Superior temporal gyrus (tissue), 1 donor: ENCODE data around the gene GFY.
A peak's percentile ranks its signal among the peaks of the same experiment; 100 is the strongest.

Experiments used
- DNase-seq: peaks from one replicate; pipeline ENCODE4 v3.0.0-alpha.2; 2016; ENCODE audit errors: extremely low spot score

The GFY gene, protein sequence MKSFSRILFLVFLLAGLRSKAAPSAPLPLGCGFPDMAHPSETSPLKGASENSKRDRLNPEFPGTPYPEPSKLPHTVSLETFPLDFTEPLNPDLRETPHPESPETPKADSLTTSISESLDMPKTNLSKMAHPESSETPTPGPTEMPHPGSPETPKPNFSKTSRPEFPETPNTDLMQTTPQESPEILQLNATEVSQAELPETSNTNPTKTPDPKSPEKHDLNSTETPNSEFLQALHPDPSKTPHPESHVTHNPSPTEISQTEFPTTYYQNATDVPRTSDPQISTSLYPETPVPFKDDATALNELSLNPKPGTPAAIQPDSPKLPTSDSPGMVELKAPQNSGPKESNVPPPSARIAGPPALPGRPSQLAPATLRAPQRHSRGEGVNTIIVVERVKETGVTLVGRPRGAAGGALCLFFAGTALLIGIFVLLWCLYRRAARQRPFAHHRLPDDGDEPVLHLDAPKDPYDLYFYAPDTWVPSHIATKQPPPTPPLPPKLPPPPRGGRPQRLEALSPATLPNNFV

DNA sequence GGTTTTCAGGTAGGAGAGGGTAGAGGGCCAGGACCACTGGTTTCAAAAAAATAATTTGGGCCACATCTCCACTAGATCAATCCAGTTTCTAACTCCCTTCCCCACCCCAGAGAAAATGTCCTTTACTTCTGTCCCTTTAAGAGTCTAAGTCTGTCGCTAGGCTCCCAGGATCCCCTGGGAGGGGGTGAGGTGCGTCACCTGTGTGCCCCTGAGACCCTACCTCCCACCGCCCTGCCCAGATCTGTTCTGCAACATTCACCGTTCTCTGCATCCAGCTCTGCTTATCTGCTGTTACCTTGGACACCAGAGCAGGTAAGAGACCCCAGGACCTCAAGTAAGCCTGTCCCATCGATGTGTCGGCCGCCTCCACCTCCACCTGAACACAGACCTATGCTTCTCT lies at the start of gene GFY:
Gene GFY (plus strand): TSS at position 211 of the 400 bp plus-strand sequence. CDS start 1,043 bp downstream, outside the sequence.
- DNase-seq, result no peak

- no peak for DNase-seq
These were observed 46.7 kb upstream of the GFY start for GRCh38 chr19:49378512-49378911.

- no peak for DNase-seq
These were observed 44.8 kb upstream of the GFY start for GRCh38 chr19:49380391-49380790.

DNA sequence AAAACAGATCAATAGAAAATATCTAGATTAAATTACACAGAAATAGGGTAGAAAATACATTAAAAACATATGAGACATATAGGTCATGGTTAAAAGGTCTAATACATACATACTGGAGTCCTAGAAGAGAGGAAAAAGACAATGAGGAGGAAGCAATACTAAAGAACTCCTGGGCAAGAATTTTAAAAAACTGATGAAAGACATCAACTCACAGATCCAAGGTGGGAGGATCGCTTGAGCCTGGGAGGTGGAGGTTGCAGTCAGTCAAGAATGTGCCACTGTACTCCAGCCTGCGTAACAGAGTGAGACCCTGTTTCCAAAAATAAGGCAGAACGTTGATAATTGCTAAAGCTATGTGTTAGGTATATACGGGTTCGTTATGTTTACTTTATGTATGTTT lies 42.5 kb upstream of the GFY start:
- no peak for DNase-seq

DNA sequence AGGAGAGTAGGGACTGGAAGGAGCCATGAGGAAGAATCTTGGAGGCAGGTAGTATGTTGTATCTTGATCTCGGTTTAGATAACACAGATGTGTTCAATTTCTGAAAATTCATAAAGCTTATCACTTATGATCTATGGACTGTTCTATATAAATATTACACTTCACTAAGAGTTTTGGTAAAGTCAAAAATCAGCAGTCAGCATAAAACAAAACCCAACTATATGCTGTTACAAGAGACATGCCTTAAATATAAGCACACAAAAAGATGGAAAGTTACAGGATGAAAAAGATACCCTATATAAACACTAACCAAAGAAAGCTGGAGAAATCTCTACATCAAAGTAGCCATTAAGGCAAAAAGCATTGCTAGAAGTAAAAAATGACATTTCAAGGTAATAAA lies 41.6 kb upstream of the GFY start:
- no peak for DNase-seq

DNA sequence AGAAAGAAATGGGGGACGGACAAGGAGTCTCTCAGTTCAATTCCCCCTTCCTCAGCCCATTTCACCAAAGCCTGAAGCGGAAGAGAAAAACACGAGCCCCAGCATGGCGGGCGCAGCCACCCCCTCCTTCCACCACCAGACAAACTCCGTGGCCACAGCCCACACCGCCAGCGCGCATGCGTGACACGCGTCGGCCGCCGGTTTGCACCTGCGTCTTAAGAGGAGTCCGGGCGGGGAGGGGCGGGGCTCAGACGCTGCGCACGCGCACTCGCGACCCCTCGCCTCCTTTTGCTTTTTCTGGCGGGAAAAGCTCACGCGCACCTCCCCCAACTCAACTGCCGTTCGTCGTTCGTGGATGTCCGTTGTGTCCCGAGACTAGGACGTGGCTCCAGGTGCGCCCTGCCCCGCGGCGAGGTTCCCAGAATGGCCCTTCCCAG lies 37.2 kb upstream of the GFY start, which contains the start of gene KASH5:
Gene KASH5 (plus strand): TSS at position 314 of the 437 bp plus-strand sequence. CDS start 2,635 bp downstream, outside the sequence.
- peak; percentile 20 for DNase-seq

GRCh38 chr19:49389406-49389805 lies 35.8 kb upstream of the GFY start:
- no peak for DNase-seq

DNA sequence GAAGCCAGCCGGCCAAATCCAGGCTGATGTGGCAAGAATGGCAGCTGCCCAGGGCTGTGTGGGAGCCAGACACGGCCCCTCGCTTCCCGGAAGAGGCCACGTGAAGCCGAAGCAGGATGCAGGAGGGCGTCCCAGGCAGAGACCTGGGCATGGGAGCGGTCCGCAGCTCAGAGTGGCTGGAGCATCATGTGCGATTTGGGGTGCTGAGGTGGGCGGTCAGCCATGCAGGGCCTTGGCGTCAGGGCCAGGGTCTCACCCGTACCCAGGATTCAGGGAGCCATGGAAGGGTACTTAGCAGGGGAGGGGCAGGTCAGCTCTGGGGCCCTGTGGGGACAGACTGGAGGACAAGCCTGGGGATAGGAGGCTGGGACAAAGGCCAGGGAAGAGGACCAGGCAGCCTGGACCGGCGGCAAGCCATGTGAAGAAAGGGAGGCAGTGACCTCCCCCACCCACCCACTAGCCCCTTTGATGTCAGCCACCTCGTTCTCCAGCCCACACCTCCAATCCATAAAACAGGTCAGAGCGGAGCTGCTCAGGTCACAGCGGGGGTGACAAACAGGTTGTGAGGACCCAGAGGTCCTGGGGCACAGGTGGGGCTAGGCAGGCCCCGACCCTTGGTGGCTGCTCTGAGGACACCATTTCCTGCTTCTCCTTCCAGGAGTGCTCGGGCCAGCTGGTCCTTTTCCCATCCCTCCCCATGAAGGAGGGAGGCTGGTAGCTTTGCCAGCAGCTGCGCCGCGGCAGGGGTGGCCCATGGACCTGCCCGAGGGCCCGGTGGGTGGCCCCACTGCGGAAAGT lies 34.9 kb upstream of the GFY start:
- no peak for DNase-seq

- no peak for DNase-seq
These were observed 34.2 kb upstream of the GFY start for GRCh38 chr19:49390929-49391359.

DNA sequence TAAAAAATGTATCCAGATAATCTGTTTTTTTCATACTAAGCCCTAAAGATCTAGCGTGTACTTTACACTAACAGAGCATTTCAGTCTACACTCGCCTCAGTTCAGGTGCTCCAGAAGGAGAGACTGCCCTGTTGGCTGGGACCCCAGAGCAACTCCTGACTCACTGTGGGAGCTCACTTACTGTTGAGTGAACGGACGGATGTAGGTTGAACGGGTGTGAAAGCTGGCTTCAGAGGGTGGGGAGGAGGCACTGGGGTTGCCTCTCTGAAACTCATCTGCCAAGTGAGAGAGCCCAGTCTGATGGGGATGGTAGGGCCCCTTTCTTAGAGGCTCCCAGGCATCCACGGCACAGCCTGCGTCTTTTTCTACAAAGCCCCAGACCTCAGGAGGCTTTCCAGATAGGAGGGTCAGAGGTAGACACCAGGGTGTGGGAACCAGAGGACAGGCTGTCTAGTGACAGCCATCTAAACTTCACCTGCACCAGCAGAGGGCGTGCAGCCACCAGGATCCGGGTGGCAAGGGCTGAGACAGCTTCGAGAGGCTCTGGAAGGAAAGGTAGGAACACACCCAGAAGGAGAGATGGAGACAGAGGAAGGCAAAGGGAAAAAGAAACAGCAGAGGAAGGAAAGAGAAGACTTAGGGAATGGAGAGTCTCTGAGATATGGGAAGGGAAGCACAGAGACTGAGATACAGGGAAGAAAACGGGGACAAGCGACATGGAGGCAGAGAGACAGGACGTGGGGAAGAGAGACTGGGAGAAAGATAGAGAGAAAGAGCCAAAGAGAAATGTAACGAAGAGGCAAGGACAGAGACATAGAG lies 33.4 kb upstream of the GFY start:
- DNase-seq, result peak; percentile 78

DNA sequence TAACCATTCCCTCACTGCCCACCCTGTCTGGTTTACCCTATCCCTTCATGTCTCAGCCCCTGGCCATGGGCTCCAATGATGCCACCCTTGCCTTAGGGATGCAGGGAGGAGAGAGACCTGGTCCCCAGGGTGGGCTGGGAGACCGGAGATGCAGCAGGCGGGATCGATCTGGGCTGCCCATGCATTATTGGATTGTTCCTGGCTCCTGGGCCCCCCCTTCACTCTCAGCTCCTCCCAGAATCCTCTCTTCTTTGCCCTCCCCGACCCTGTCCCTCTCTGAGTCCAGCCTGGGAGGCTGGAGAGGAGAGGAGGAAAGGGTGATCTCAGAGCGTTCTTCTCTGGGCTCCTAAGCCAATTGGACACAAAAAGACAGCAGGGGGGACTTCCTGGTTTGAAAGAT lies 31.3 kb upstream of the GFY start:
- DNase-seq, result no peak

- no peak for DNase-seq
These were observed 29.4 kb upstream of the GFY start for GRCh38 chr19:49395581-49396407.

DNA sequence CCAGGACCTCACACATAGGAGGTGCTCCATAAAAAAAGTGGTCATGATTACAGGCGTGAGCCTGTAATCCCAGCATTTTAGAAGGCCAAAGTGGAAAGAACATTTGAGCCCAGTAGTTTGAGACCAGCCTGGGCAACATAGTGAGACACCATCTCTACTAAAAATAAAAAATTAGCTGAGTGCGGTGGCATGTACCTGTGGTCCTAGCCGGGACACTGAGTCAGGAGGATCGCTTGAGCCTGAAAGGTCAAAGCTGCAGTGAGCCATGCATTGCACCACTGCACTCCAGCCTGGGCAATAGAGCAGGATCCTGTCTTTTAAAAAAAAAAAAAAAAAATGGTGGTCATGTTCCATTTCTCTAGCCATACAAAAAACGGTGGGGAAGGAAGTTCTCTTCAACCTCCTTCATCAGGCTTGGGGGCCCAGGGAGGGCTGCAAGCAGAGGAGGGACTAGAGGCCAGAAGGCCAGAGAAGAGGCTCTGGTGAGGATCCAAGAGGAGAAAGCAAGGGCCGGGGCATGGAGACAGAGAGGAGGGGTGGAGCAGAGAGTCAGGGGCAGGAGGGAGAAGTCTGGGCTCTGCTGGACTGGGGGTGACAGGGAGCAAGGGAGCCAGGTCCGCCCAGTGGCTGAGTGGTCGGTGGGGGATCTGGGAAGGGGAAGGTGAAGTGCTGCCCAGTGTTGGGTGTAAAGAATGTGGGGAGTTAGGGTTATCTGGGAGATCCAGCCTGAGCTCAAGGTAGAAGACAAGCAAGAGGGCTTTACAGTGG lies 28.3 kb upstream of the GFY start:
- DNase-seq, result no peak

GRCh38 chr19:49398001-49398615 lies 27.1 kb upstream of the GFY start:
- DNase-seq, result no peak

GRCh38 chr19:49398931-49399330 lies 26.3 kb upstream of the GFY start:
- DNase-seq, result no peak

- DNase-seq, result no peak
These were observed 25.2 kb upstream of the GFY start for GRCh38 chr19:49400029-49400428.

DNA sequence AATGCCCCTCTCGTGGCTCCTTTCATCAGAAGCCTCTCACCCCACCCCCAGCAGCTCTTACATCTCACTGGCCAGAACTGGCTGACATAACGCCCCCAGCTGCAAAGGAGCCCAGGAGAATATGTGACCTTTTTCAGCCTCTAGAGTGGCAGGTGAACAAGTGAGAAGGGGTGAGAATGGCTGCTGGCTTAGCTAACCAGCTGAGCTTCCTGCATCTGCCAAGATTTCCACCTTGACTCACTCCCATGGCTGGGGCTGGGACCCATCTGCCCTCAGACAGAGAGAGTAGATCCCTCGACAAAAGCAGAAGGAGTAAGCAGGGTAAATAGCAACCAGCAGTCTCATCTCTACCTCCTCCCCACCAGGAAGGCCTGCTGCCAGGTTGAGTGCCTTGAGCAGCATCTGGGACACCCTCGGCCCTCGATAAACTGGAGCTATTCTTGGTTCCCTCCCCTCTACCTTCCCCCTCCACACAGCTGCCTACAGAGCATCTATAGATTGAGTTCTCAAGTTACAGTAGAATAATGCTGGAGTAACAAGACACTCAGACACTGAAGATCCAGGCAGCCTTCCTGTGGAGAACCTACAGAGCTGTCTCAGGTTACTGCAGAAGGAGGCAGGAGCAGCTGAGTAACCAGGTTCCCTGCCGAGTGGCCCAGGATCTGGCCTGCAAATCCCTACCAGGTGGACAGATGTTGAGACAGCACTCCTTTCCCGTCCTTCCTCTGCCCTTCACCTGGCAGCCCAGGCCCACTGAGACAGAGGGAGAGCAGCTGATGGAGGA lies 21.6 kb upstream of the GFY start:
- no peak for DNase-seq

DNA sequence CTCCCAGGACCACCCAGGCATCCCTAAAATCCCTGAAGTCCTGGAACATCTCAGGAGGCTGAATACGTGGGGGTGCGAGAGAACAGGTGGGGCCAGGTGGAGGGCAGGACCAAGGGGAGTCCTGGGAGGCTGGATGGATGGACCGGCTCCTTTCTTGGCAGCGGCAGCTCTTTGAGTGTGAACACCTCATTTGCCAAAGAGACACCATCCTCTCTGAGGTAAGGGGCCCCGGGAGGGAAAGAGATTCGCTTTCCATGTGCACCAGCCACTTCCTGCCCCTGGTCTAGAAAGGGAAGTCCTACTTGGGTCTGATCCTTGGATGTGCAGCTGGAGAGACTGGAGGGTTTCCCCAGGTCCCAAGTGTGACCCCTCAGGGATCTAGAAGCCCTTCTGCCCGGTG lies 18.1 kb upstream of the GFY start:
- DNase-seq, result no peak
